K562 (cell line): Measurements from ENCODE around the gene TEAD3.

Source experiments
- CEBPZ ChIP-seq: fragments of 150-350 bp; IDR thresholded peaks from 2 replicates; pipeline ENCODE4 v1.6.1; 2014; ENCODE audit warnings: low read depth, mild to moderate bottlenecking, low read length, borderline replicate concordance
- HCFC1 ChIP-seq: IDR thresholded peaks from 2 replicates; pipeline ENCODE4 v1.6.1; 2012; ENCODE audit warnings: low read depth, low read length, improper control_type of control experiment
- HIVEP1 ChIP-seq: fragments of 250-450 bp; sonication (Bioruptor Pico); IDR thresholded peaks from 2 replicates; pipeline ENCODE4 v1.4.0; 2020; ENCODE audit warnings: mild to moderate bottlenecking
- ILK ChIP-seq: fragments of 450-650 bp; IDR thresholded peaks from 2 replicates; pipeline ENCODE4 v1.6.1; 2016; ENCODE audit warnings: missing genetic modification characterization, low read depth, mild to moderate bottlenecking, missing compliant biosample characterization, moderate library complexity, borderline replicate concordance
- ZNF79 ChIP-seq: fragments of 250-450 bp; sonication (Bioruptor Pico); IDR thresholded peaks from 2 replicates; pipeline ENCODE4 v1.4.0; 2020; ENCODE audit warnings: low read depth, mild to moderate bottlenecking, moderate library complexity

- no peak for TF ChIP-seq HIVEP1
- TF ChIP-seq CEBPZ, result no peak
- no peak for TF ChIP-seq HCFC1
- TF ChIP-seq ILK (tag), result no peak
- no peak for TF ChIP-seq ZNF79 (CRISPR knock-in tag)
Measured at GRCh38 chr6:35507221-35507620, 10.3 kb upstream of the TEAD3 start.
